Trophoblast cell (in vitro differentiated cells and primary cell): ENCODE data around the gene CCDC63.

Experiments
- DNase-seq, 2 donors: peaks; one replicate each; pipeline ENCODE4 v3.0.0-alpha.2; 2016
- H2AFZ ChIP-seq: 2 replicates; pipeline ENCODE4 v1.6.1; 2013; ENCODE audit warnings: low read length, moderate library complexity, mild to moderate bottlenecking; ENCODE audit not compliant: insufficient read depth, poor library complexity
- H2AK5ac ChIP-seq: 2 replicates; pipeline ENCODE4 v1.6.1; 2013; ENCODE audit warnings: mild to moderate bottlenecking, low read length
- H2BK120ac ChIP-seq: 2 replicates; pipeline ENCODE4 v1.6.1; 2013; ENCODE audit warnings: low read length, mild to moderate bottlenecking, moderate library complexity; ENCODE audit not compliant: insufficient read depth, poor library complexity
- H2BK12ac ChIP-seq: 2 replicates; pipeline ENCODE4 v1.6.1; 2013; ENCODE audit warnings: mild to moderate bottlenecking, low read length, moderate library complexity
- H2BK5ac ChIP-seq: 2 replicates; pipeline ENCODE4 v1.6.1; 2013; ENCODE audit warnings: low read length, low read depth, moderate library complexity, mild to moderate bottlenecking; ENCODE audit not compliant: poor library complexity
- H3K14ac ChIP-seq: 2 replicates; pipeline ENCODE4 v1.6.1; 2013; ENCODE audit warnings: mild to moderate bottlenecking, low read length
- H3K18ac ChIP-seq: 2 replicates; pipeline ENCODE4 v1.6.1; 2013; ENCODE audit warnings: mild to moderate bottlenecking, low read length
- H3K23ac ChIP-seq: 2 replicates; pipeline ENCODE4 v1.6.1; 2013; ENCODE audit warnings: low read length
- H3K27ac ChIP-seq: 2 replicates; pipeline ENCODE4 v1.5.1; 2013; ENCODE audit warnings: low read depth, mild to moderate bottlenecking, inconsistent platforms, low read length, moderate library complexity
- H3K27me3 ChIP-seq: 2 replicates; pipeline ENCODE4 v1.6.1; 2013; ENCODE audit warnings: inconsistent platforms, mild to moderate bottlenecking, low read length, moderate library complexity; ENCODE audit not compliant: insufficient read depth
- H3K36me3 ChIP-seq, 2 experiments: 1 replicate in 1 of 2; 2 replicates in 1 of 2; pipeline ENCODE4 v1.6.1; 2013; ENCODE audit warnings: low read length in 2 of 2, mild to moderate bottlenecking in 2 of 2, moderate library complexity in 1 of 2; ENCODE audit not compliant: insufficient read depth in 2 of 2, control insufficient read depth in 1 of 2
- H3K4ac ChIP-seq: 2 replicates; pipeline ENCODE4 v1.6.1; 2013; ENCODE audit warnings: low read depth, mild to moderate bottlenecking, low read length, moderate library complexity
- H3K4me1 ChIP-seq, 2 experiments: 1 replicate in 1 of 2; 2 replicates in 1 of 2; pipeline ENCODE4 v1.6.1; 2013; ENCODE audit warnings: low read length in 2 of 2, mild to moderate bottlenecking in 2 of 2, moderate library complexity in 1 of 2; ENCODE audit not compliant: insufficient read depth in 2 of 2, control insufficient read depth in 1 of 2
- H3K4me2 ChIP-seq: 2 replicates; pipeline ENCODE4 v1.6.1; 2013; ENCODE audit warnings: inconsistent platforms, mild to moderate bottlenecking, low read length, moderate library complexity
- H3K4me3 ChIP-seq: 2 replicates; pipeline ENCODE4 v1.5.1; 2013; ENCODE audit warnings: mild to moderate bottlenecking, low read depth, low read length, inconsistent platforms
- H3K79me1 ChIP-seq: one replicate; pipeline ENCODE4 v1.6.1; 2013; ENCODE audit warnings: low read length
- H3K79me2 ChIP-seq: 2 replicates; pipeline ENCODE4 v1.6.1; 2013; ENCODE audit warnings: low read length, mild to moderate bottlenecking; ENCODE audit not compliant: control insufficient read depth, insufficient read depth, poor library complexity
- H3K9ac ChIP-seq: 2 replicates; pipeline ENCODE4 v1.6.1; 2013; ENCODE audit warnings: mild to moderate bottlenecking, low read length
- H3K9me3 ChIP-seq: 2 replicates; pipeline ENCODE4 v1.6.1; 2013; ENCODE audit warnings: low read depth, mild to moderate bottlenecking, control low read depth, inconsistent platforms, low read length; ENCODE audit not compliant: insufficient read depth
- H4K12ac ChIP-seq: 2 replicates; pipeline ENCODE4 v1.6.1; 2013; ENCODE audit warnings: low read depth, mild to moderate bottlenecking, low read length, moderate library complexity
- H4K8ac ChIP-seq: 2 replicates; pipeline ENCODE4 v1.6.1; 2013; ENCODE audit warnings: low read depth, mild to moderate bottlenecking, low read length, moderate library complexity
- H4K91ac ChIP-seq: one replicate; pipeline ENCODE4 v1.6.1; 2013; ENCODE audit warnings: low read depth, mild to moderate bottlenecking, low read length, moderate library complexity
- WGBS: extraction: QIAGEN DNeasy Blood & Tissue Kit; methylation state at CpG from one replicate; pipeline ENCODE4 v1.1.7; 2013; ENCODE audit warnings: missing lambda C conversion rate; ENCODE audit not compliant: insufficient read length, insufficient coverage; ENCODE audit errors: extremely low coverage; 5-methylcytosine and 5-hydroxymethylcytosine counted together

CCDC63 gene

DNA sequence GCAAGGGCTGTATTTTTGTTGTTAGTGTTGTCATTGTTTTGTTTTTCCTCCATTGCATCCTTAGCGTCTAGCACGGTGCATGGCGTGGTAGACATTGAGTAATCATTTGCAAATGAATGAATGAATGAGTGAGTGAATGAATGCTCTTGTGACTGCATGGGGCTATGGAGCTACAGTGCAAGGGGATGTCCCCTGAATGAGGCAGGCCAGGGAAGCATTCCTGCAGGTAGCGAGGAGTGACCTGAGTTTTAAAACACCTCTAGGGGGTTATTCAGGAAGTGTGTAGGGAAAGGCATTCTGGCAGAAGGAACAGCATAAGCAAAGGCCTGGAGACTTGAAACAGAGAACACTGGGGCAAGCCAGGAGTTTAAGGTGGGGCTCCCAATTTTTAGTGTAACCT lies 56.7 kb downstream of the CCDC63 start:
- H3K9me3 ChIP-seq = no peaks in the 10 kb centered on the region
- H3K23ac ChIP-seq = no peak overlapping the region
- peaks cover 0 to 3% of the 10 kb centered on the region in 2 experiments for H3K4me1 ChIP-seq
- no peak overlapping the region for H4K91ac ChIP-seq
- H2BK12ac ChIP-seq = no peak overlapping the region
- H3K27me3 ChIP-seq = no peaks in the 10 kb centered on the region
- H4K12ac ChIP-seq = no peak overlapping the region
- no peaks in the 10 kb centered on the region for H3K36me3 ChIP-seq
- no peak overlapping the region for H2BK120ac ChIP-seq
- H2BK5ac ChIP-seq = no peak overlapping the region
- H3K79me2 ChIP-seq = no peaks in the 10 kb centered on the region
- H3K4ac ChIP-seq = no peak overlapping the region
- no peak overlapping the region for H4K8ac ChIP-seq
- no peak overlapping the region for H3K14ac ChIP-seq
- H2AFZ ChIP-seq = no peak overlapping the region
- H3K27ac ChIP-seq = no peak overlapping the region
- H3K79me1 ChIP-seq = no peaks in the 10 kb centered on the region
- no peak for DNase-seq
- no peak overlapping the region for H2AK5ac ChIP-seq
- no peak overlapping the region for H3K9ac ChIP-seq
- WGBS = no CpG with 5 or more reads among the region's 4 CpGs
- H3K4me3 ChIP-seq = no peak overlapping the region
- H3K4me2 ChIP-seq = no peak overlapping the region
- no peak overlapping the region for H3K18ac ChIP-seq

GRCh38 chr12:110906083-110906482 lies 59.3 kb downstream of the CCDC63 start:
- Histone ChIP-seq H2BK120ac (no peak overlapping the region), H2AK5ac (no peak overlapping the region), H3K4ac (no peak overlapping the region), H3K79me2 (no peaks in the 10 kb centered on the region), H3K4me3 (no peak overlapping the region), H2BK5ac (no peak overlapping the region), H3K23ac (no peak overlapping the region), H3K27me3 (no peaks in the 10 kb centered on the region), H3K27ac (no peak overlapping the region), H4K12ac (no peak overlapping the region), H2BK12ac (no peak overlapping the region), H3K36me3 (no peaks in the 10 kb centered on the region), H2AFZ (no peak overlapping the region), H3K14ac (no peak overlapping the region), H4K8ac (no peak overlapping the region), H3K9ac (no peak overlapping the region), H3K18ac (no peak overlapping the region), H3K4me1 (peaks cover 0 to 5% of the 10 kb centered on the region in 2 experiments), H3K4me2 (no peak overlapping the region), H3K79me1 (no peaks in the 10 kb centered on the region), H3K9me3 (peaks cover 3% of the 10 kb centered on the region), H4K91ac (no peak overlapping the region)
- no CpG with 5 or more reads among the region's 3 CpGs for WGBS
- peak in 1 of 2 donors; percentile 34 for DNase-seq

GRCh38 chr12:110906516-110906915 lies 59.7 kb downstream of the CCDC63 start:
- Histone ChIP-seq H2BK12ac (peak overlapping the region; percentile 8), H3K4me3 (no peak overlapping the region), H2AFZ (no peak overlapping the region), H3K4me1 (peaks cover 0 to 5% of the 10 kb centered on the region in 2 experiments), H3K4ac (no peak overlapping the region), H3K23ac (no peak overlapping the region), H3K4me2 (no peak overlapping the region), H3K14ac (no peak overlapping the region), H3K27ac (no peak overlapping the region), H4K91ac (no peak overlapping the region), H4K8ac (no peak overlapping the region), H2AK5ac (no peak overlapping the region), H3K18ac (no peak overlapping the region), H3K27me3 (no peaks in the 10 kb centered on the region), H2BK120ac (no peak overlapping the region), H3K9me3 (peaks cover 3% of the 10 kb centered on the region), H3K79me2 (no peaks in the 10 kb centered on the region), H2BK5ac (no peak overlapping the region), H3K79me1 (no peaks in the 10 kb centered on the region), H3K36me3 (no peaks in the 10 kb centered on the region), H4K12ac (no peak overlapping the region), H3K9ac (no peak overlapping the region)
- no CpG with 5 or more reads among the region's 5 CpGs for WGBS
- no peak for DNase-seq

DNA sequence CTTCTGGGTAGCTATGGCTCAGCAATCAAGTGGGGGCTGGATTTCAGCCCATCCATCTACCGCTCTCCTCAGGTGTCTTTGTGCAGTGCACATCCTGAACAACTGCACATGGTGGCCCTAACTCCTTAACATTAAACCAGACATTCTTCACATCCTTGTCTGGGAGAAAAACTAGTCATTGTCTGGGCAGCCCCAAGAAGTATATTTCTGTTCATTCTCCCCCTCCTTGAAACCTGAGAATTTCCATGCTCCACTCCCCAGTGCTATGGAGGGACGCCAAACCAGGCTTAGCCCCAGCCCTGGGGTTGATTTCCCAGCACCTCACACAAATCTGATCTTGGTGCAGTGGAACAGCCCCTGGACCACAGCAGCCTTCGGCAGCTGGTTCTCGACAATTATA lies 60.2 kb downstream of the CCDC63 start:
- H3K9me3 ChIP-seq = peaks cover 3% of the 10 kb centered on the region
- no peak overlapping the region for H3K4me3 ChIP-seq
- no peak overlapping the region for H2AFZ ChIP-seq
- no peaks in the 10 kb centered on the region for H3K79me2 ChIP-seq
- no peak overlapping the region for H2BK12ac ChIP-seq
- H4K8ac ChIP-seq = no peak overlapping the region
- peaks cover 0 to 5% of the 10 kb centered on the region in 2 experiments for H3K4me1 ChIP-seq
- H2BK5ac ChIP-seq = no peak overlapping the region
- H3K9ac ChIP-seq = no peak overlapping the region
- no peaks in the 10 kb centered on the region for H3K79me1 ChIP-seq
- no peak overlapping the region for H2BK120ac ChIP-seq
- no peak overlapping the region for H4K12ac ChIP-seq
- H3K4ac ChIP-seq = no peak overlapping the region
- H3K4me2 ChIP-seq = no peak overlapping the region
- H3K14ac ChIP-seq = no peak overlapping the region
- DNase-seq = peak; percentile 46 to 71
- H3K18ac ChIP-seq = no peak overlapping the region
- no peak overlapping the region for H2AK5ac ChIP-seq
- no peaks in the 10 kb centered on the region for H3K27me3 ChIP-seq
- WGBS = no CpG with 5 or more reads among the region's 4 CpGs
- H3K27ac ChIP-seq = no peak overlapping the region
- H4K91ac ChIP-seq = no peak overlapping the region
- H3K23ac ChIP-seq = no peak overlapping the region
- H3K36me3 ChIP-seq = no peaks in the 10 kb centered on the region
